Endothelial cell (in vitro differentiated cells): ENCODE data around the gene COBL. TPM values are rescaled to one million over a fixed set of nuclear protein-coding genes. Genes with fewer than 3 reads are reported as not detected.

Source experiments
- DNase-seq: peaks from one replicate; pipeline ENCODE4 v3.0.0; 2021; ENCODE audit warnings: low spot score
- H3K27ac Mint-ChIP-seq: one replicate; pipeline ENCODE4 v1.8.0; 2021; ENCODE audit warnings: mixed read lengths, inconsistent platforms; ENCODE audit not compliant: unreplicated experiment
- H3K27me3 Mint-ChIP-seq: one replicate; pipeline ENCODE4 v1.8.0; 2021; ENCODE audit warnings: mild to moderate bottlenecking, moderate library complexity, mixed read lengths, inconsistent platforms; ENCODE audit not compliant: unreplicated experiment
- H3K36me3 Mint-ChIP-seq: one replicate; pipeline ENCODE4 v1.8.0; 2021; ENCODE audit warnings: mild to moderate bottlenecking, low read depth, mixed read lengths, inconsistent platforms; ENCODE audit not compliant: unreplicated experiment
- H3K4me1 Mint-ChIP-seq: one replicate; pipeline ENCODE4 v1.8.0; 2021; ENCODE audit warnings: mild to moderate bottlenecking, mixed read lengths, inconsistent platforms; ENCODE audit not compliant: unreplicated experiment
- H3K4me3 Mint-ChIP-seq: one replicate; pipeline ENCODE4 v1.8.0; 2021; ENCODE audit warnings: mild to moderate bottlenecking, mixed read lengths, inconsistent platforms; ENCODE audit not compliant: unreplicated experiment
- H3K9me3 Mint-ChIP-seq: one replicate; pipeline ENCODE4 v1.8.0; 2021; ENCODE audit warnings: mixed read lengths, inconsistent platforms; ENCODE audit not compliant: unreplicated experiment
- CTCF ChIP-seq: fragments of 200-600 bp; sonication (generic); IDR thresholded peaks from one replicate; pipeline ENCODE4 v1.5.0; 2021; ENCODE audit warnings: antibody characterized with exemption; ENCODE audit not compliant: unreplicated experiment
- total RNA-seq: library from RNA; stranded (reverse); fragmentation: NEBNext Ultra II Directional; extraction: Animal tissue kit (Norgen Biotek cat#: 25700); gene quantifications from one replicate; pipeline ENCODE4 v1.2.1, GENCODE V29; 2021; ENCODE audit not compliant: unreplicated experiment

COBL gene
- total RNA-seq, 1 donor from 2014 or later = 1.8 TPM

GRCh38 chr7:51126813-51127617, 189.6 kb downstream of the COBL start:
- TF ChIP-seq CTCF = no peak
- H3K36me3 Mint-ChIP-seq = no peaks in the 10 kb centered on the region
- no peak for DNase-seq
- H3K4me3 Mint-ChIP-seq = no peak overlapping the region
- peak overlapping the region; percentile 61 for H3K27ac Mint-ChIP-seq
- H3K4me1 Mint-ChIP-seq = peaks cover 45% of the 10 kb centered on the region
- no peaks in the 10 kb centered on the region for H3K9me3 Mint-ChIP-seq
- H3K27me3 Mint-ChIP-seq = peaks cover 2% of the 10 kb centered on the region

- no peaks in the 10 kb centered on the region for H3K36me3 Mint-ChIP-seq
- TF ChIP-seq CTCF = no peak
- no peaks in the 10 kb centered on the region for H3K9me3 Mint-ChIP-seq
- peaks cover 52% of the 10 kb centered on the region for H3K4me1 Mint-ChIP-seq
- H3K27me3 Mint-ChIP-seq = peaks cover 2% of the 10 kb centered on the region
- DNase-seq = no peak
- H3K27ac Mint-ChIP-seq = peak overlapping the region; percentile 61
- H3K4me3 Mint-ChIP-seq = no peak overlapping the region
These were observed 190.3 kb downstream of the COBL start for GRCh38 chr7:51126324-51126723.

GRCh38 chr7:51124321-51124720, 192.3 kb downstream of the COBL start:
- Mint-ChIP-seq H3K27ac (no peak overlapping the region), H3K4me1 (peaks cover 51% of the 10 kb centered on the region), H3K9me3 (no peaks in the 10 kb centered on the region), H3K36me3 (no peaks in the 10 kb centered on the region), H3K4me3 (no peak overlapping the region), H3K27me3 (peaks cover 2% of the 10 kb centered on the region)
- TF ChIP-seq CTCF = no peak
- no peak for DNase-seq

- DNase-seq = no peak
- H3K36me3 Mint-ChIP-seq = no peaks in the 10 kb centered on the region
- peaks cover 49% of the 10 kb centered on the region for H3K4me1 Mint-ChIP-seq
- no peaks in the 10 kb centered on the region for H3K9me3 Mint-ChIP-seq
- H3K27ac Mint-ChIP-seq = peak overlapping the region; percentile 78
- no peak overlapping the region for H3K4me3 Mint-ChIP-seq
- TF ChIP-seq CTCF = no peak
- peaks cover 2% of the 10 kb centered on the region for H3K27me3 Mint-ChIP-seq
These were observed 193.1 kb downstream of the COBL start for GRCh38 chr7:51123322-51124019.

GRCh38 chr7:51121931-51122425, 194.6 kb downstream of the COBL start:
- Mint-ChIP-seq H3K4me1 (peaks cover 44% of the 10 kb centered on the region), H3K27me3 (no peaks in the 10 kb centered on the region), H3K36me3 (no peaks in the 10 kb centered on the region), H3K27ac (peak overlapping the region; percentile 95), H3K9me3 (no peaks in the 10 kb centered on the region), H3K4me3 (peak overlapping the region; percentile 4)
- no peak for TF ChIP-seq CTCF
- DNase-seq = peak; percentile 76
